Gastroesophageal sphincter (tissue), 4 donors: ENCODE measurements around the gene VIPR1. TPM values are rescaled to one million over a fixed set of nuclear protein-coding genes. Genes with fewer than 3 reads are reported as not detected.

Source experiments
- ATAC-seq: fragments of 150-250 bp; one replicate; pipeline ENCODE4 v1.9.1; 2016; ENCODE audit warnings: mild to moderate bottlenecking, moderate library complexity
- H3K27ac ChIP-seq, 4 donors: fragments of 200-600 bp; sonication (generic) in 3 of 4; 1 replicate in 3 of 4; 2 replicates in 1 of 4; pipeline ENCODE4 v1.5.1; 2016 to 2019
- H3K27me3 ChIP-seq: fragments of 200-600 bp; sonication (generic); one replicate; pipeline ENCODE4 v1.5.1; 2019
- H3K36me3 ChIP-seq, 2 donors: fragments of 200-600 bp; sonication (generic); one replicate each; pipeline ENCODE4 v1.5.1; 2019; ENCODE audit warnings: control low read depth in 1 of 2
- H3K4me1 ChIP-seq, 3 donors: fragments of 200-600 bp; sonication (generic); 1 replicate in 2 of 3; 2 replicates in 1 of 3; pipeline ENCODE4 v1.5.1; 2016 to 2019; ENCODE audit warnings: control low read depth in 2 of 3
- H3K4me3 ChIP-seq, 2 donors: fragments of 200-600 bp; sonication (generic); one replicate each; pipeline ENCODE4 v1.5.1; 2019; ENCODE audit warnings: mild to moderate bottlenecking in 1 of 2, moderate library complexity in 1 of 2
- H3K9me3 ChIP-seq, 3 donors: fragments of 200-600 bp; sonication (generic); one replicate each; pipeline ENCODE4 v1.5.1; 2017 to 2019; ENCODE audit warnings: control low read depth in 2 of 3
- EP300 ChIP-seq: sonication (generic); formaldehyde crosslinking; IDR thresholded peaks from one replicate; pipeline ENCODE4 v1.6.1; 2017; ENCODE audit warnings: antibody characterized with exemption, mild to moderate bottlenecking
- POLR2A ChIP-seq, 2 donors: fragments of 450-650 bp; IDR thresholded peaks; one replicate each; pipeline ENCODE4 v1.6.1; 2017; ENCODE audit warnings: antibody characterized with exemption in 2 of 2, mild to moderate bottlenecking in 2 of 2, moderate library complexity in 1 of 2
- POLR2AphosphoS5 ChIP-seq: sonication (generic); formaldehyde crosslinking; IDR thresholded peaks from one replicate; pipeline ENCODE4 v1.6.1; 2017; ENCODE audit warnings: antibody characterized with exemption
- WGBS, 2 donors: methylation state at CpG; one replicate each; pipeline ENCODE4 v1.1.5; 2018; ENCODE audit warnings: low coverage in 1 of 2; 5-methylcytosine and 5-hydroxymethylcytosine counted together
- total RNA-seq, 4 donors: library from RNA; depleted of rRNA; stranded (reverse); fragments of >200 nt; gene quantifications; one replicate each; pipeline ENCODE4 v1.1.0, GENCODE V29; 2016
- TF ChIP-seq, protein P1 (sequence below), 4 experiments: fragments of 200-600 bp in 2 of 4; fragments of 450-650 bp in 2 of 4; sonication (generic) in 1 of 4; IDR thresholded peaks; one replicate each; pipeline ENCODE4 v1.5.1; 2017 to 2019; ENCODE audit warnings: antibody characterized with exemption in 4 of 4, mild to moderate bottlenecking in 2 of 4, moderate library complexity in 2 of 4

The VIPR1 gene
- total RNA-seq, 4 donors from 2014 or later = 3.8 to 9.5 (median 5.9) TPM

DNA sequence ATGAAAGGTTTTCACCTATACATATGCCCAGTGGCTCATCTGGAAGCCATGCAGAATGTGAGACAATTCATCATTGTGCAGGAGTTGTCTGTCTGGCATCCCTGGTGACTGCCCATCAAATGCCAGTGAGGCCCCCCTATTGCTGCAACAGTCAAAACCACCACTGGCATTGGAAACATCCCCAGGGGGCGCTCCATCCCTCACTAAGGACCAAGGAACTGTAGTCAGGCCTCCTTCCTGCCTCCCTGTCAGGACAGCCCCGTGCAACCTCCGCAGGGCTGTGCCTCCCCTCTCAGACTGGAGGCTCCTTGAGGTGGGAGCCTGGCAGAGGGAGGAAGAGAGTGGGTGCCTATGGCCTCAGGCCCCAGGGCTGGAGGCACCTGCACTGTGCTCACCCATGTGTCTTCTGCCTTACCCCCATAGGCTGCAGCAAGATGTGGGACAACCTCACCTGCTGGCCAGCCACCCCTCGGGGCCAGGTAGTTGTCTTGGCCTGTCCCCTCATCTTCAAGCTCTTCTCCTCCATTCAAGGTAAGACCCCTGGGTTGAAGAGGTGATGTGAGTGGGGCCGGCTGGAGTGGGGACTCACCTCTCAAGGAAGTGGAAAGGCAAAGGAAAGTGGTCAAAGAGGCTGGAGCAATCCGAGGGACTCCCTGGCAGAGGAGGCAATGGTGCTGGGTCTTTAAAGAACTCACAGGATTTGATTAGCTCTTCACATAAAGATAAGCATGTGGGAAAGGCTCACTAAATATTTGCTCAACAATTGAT is 16.5 kb downstream of the VIPR1 start:
- H3K27me3 ChIP-seq = no peaks in the 10 kb centered on the region
- H3K4me3 ChIP-seq = no peak overlapping the region
- WGBS, 2 donors = 93 to 100% methylated on average over 1 to 3 of the region's 6 CpGs
- ATAC-seq = no peak
- no peaks in the 10 kb centered on the region for H3K4me1 ChIP-seq
- no peaks in the 10 kb centered on the region for H3K9me3 ChIP-seq
- H3K27ac ChIP-seq = no peak overlapping the region
- no peaks in the 10 kb centered on the region for H3K36me3 ChIP-seq
- TF ChIP-seq EP300 (no peak), POLR2AphosphoS5 (no peak), POLR2A (IDR thresholded peaks at IDR 0.05) (no peak)
- TF ChIP-seq, protein P1, sequence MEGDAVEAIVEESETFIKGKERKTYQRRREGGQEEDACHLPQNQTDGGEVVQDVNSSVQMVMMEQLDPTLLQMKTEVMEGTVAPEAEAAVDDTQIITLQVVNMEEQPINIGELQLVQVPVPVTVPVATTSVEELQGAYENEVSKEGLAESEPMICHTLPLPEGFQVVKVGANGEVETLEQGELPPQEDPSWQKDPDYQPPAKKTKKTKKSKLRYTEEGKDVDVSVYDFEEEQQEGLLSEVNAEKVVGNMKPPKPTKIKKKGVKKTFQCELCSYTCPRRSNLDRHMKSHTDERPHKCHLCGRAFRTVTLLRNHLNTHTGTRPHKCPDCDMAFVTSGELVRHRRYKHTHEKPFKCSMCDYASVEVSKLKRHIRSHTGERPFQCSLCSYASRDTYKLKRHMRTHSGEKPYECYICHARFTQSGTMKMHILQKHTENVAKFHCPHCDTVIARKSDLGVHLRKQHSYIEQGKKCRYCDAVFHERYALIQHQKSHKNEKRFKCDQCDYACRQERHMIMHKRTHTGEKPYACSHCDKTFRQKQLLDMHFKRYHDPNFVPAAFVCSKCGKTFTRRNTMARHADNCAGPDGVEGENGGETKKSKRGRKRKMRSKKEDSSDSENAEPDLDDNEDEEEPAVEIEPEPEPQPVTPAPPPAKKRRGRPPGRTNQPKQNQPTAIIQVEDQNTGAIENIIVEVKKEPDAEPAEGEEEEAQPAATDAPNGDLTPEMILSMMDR (IDR thresholded peaks at IDR 0.05) = no peak

DNA sequence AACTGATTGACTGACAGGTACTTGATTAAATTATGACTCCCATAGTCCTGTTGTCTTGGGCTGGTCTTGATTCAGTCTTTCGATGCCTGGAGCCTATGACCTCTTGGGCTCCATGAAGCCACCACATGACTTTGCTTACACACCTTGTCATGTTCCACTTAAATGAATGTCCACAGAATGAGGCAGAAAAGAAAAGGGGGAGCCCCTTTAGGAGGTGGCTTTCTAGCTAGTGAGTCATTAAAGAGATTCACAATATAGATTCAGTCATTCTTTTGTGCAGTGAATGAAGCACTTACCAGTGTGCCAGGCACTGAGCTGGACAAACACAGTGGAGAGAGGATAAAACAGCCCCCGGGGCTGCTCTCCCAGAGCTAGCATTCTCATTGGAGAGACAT is 17.1 kb downstream of the VIPR1 start:
- ATAC-seq = no peak
- no peak overlapping the region for H3K4me3 ChIP-seq
- TF ChIP-seq EP300 (no peak), POLR2AphosphoS5 (no peak), POLR2A (IDR thresholded peaks at IDR 0.05) (no peak)
- TF ChIP-seq, protein P1 (IDR thresholded peaks at IDR 0.05) = no peak
- no peaks in the 10 kb centered on the region for H3K27me3 ChIP-seq
- H3K9me3 ChIP-seq = no peaks in the 10 kb centered on the region
- no peaks in the 10 kb centered on the region for H3K36me3 ChIP-seq
- WGBS, 2 donors = 70 to 75% methylated on average over 1 to 2 of the region's 2 CpGs
- H3K27ac ChIP-seq = no peak overlapping the region
- H3K4me1 ChIP-seq = no peaks in the 10 kb centered on the region

DNA sequence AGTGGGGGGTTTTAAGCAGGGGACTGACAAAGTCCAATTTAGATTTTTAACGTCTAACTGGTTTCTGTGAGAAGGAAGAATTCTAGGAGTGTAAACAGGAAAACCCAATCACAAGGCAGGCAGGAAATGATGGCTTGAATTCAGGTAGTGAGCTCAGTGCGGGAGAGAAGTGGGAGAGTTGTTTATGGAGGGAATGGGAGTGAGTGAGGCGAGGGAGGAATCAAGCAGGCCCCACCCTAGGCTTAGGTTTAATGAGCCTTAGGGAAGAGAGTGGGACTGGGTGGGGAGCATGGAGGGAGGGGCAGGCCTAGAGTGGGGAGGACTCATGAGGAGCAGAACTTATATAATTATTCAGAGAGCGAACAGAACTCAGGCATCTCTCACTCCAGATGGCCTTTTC is 17.9 kb downstream of the VIPR1 start:
- TF ChIP-seq POLR2AphosphoS5 (no peak), EP300 (no peak), POLR2A (IDR thresholded peaks at IDR 0.05) (no peak)
- TF ChIP-seq, protein P1 (IDR thresholded peaks at IDR 0.05) = no peak
- Histone ChIP-seq H3K36me3 (no peaks in the 10 kb centered on the region), H3K9me3 (no peaks in the 10 kb centered on the region), H3K27ac (no peak overlapping the region), H3K4me3 (no peak overlapping the region), H3K4me1 (no peaks in the 10 kb centered on the region), H3K27me3 (no peaks in the 10 kb centered on the region)
- no peak for ATAC-seq
- WGBS, 2 donors = 49 to 73% methylated on average over 2 to 4 of the region's 4 CpGs

DNA sequence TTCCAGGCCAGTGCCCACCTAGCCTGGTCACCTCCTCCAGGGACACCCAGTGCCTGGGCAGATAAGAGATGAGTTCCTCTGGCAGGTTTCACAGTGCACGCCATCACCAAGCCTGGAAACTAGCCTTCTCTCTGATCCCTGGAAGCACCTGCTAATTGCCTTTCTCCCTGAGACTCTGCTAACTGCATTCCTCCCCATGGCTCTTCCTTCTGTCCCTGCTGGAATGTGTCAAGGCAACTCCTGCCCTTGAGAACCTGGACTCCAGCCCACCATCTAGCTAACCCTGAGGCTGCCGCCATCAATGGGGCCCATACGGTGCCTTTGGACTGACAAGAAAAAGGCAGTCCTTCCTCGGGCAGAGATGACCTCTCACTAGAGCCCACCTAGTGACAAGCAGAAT is 18.5 kb downstream of the VIPR1 start:
- TF ChIP-seq POLR2A (IDR thresholded peaks at IDR 0.05) (no peak), EP300 (no peak), POLR2AphosphoS5 (no peak)
- TF ChIP-seq, protein P1 (IDR thresholded peaks at IDR 0.05) = no peak
- Histone ChIP-seq H3K27ac (no peak overlapping the region), H3K36me3 (no peaks in the 10 kb centered on the region), H3K9me3 (no peaks in the 10 kb centered on the region), H3K4me1 (no peaks in the 10 kb centered on the region), H3K4me3 (no peak overlapping the region), H3K27me3 (no peaks in the 10 kb centered on the region)
- ATAC-seq = no peak
- 50% methylated on average over 1 of the region's 4 CpGs; no CpG with 5 or more reads in 1 of the 2 donors for WGBS, 2 donors

DNA sequence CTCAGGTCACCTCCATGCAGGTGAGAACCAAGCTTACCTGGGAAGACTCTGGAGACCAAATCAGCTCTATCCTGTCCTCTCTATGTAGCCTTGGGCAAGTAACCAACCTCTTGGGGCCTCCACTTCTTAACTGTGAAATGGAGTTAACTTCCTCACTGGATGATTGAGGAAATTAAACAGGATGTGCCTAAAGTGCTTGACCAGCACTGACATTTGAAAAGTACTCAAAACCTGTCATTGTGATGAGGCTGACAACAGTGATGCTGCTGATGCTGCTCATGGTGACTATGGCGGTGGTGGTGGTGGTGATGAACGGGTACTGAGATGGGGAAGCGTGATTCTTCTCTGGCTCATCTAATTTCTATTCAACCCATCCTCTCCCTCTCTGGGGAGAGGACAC is 22.3 kb downstream of the VIPR1 start:
- Histone ChIP-seq H3K4me1 (no peaks in the 10 kb centered on the region), H3K27ac (no peak overlapping the region), H3K36me3 (no peaks in the 10 kb centered on the region), H3K27me3 (no peaks in the 10 kb centered on the region), H3K9me3 (no peaks in the 10 kb centered on the region), H3K4me3 (no peak overlapping the region)
- TF ChIP-seq EP300 = no peak
- TF ChIP-seq POLR2AphosphoS5 = no peak
- TF ChIP-seq, protein P1 (IDR thresholded peaks at IDR 0.05) = no peak
- TF ChIP-seq POLR2A (IDR thresholded peaks at IDR 0.05) = no peak
- 90 to 100% methylated on average over 1 to 2 of the region's 3 CpGs for WGBS, 2 donors
- ATAC-seq = no peak
